ENCODE data around the gene WDR20.

GRCh38 chr14:102241147-102241546 is 101.5 kb downstream of the WDR20 start:
- TF ChIP-seq CTCF (IDR thresholded peaks at IDR 0.05; ENCODE audit: control extremely low read depth in 1 of 3, insufficient read depth in 1 of 3, low read depth in 1 of 3, low read length in 3 of 3) (no peak), EZH2 (IDR thresholded peaks at IDR 0.05; ENCODE audit: low read depth, low read length, severe bottlenecking) (no peak), CHD1 (IDR thresholded peaks at IDR 0.05; ENCODE audit: low read depth, low read length) (no peak), TCF12 (IDR thresholded peaks at IDR 0.05; ENCODE audit: low read depth, low read length) (no peak), EP300 (IDR thresholded peaks at IDR 0.05; ENCODE audit: borderline replicate concordance in 1 of 2, low read depth in 2 of 2, low read length in 2 of 2) (no peak), POLR2A (IDR thresholded peaks at IDR 0.05; ENCODE audit: control extremely low read depth in 1 of 2, low read depth in 2 of 2, low read length in 2 of 2) (no peak), SP1 (IDR thresholded peaks at IDR 0.05; ENCODE audit: low read depth, low read length) (no peak), HDAC6 (IDR thresholded peaks at IDR 0.05; ENCODE audit: low read depth, low read length) (no peak), NRF1 (IDR thresholded peaks at IDR 0.05; ENCODE audit: low read depth, low read length) (no peak), SP2 (IDR thresholded peaks at IDR 0.05; ENCODE audit: low read length) (no peak), USF2 (IDR thresholded peaks at IDR 0.05; ENCODE audit: low read length) (no peak)
